Activated CD4-positive, alpha-beta T cell treated with anti-CD3 and anti-CD28 coated beads for 24 hours (primary cell): Measurements from ENCODE around the gene SLC36A4.
"Not testable (repeated sequence)": the region's sequence is repeated elsewhere in the genome, so short reads cannot be mapped to it uniquely, and the experiment has no call there.

ENCODE experiments used
- DNase-seq, 2 donors: peaks; one replicate each; pipeline ENCODE4 v3.0.0-alpha.2; 2020; ENCODE audit warnings: low read depth in 2 of 2

Gene SLC36A4

GRCh38 chr11:93194673-93195291 is 3.0 kb downstream of the SLC36A4 start:
- no peak for DNase-seq

- no peak for DNase-seq
Measured at GRCh38 chr11:93193731-93194130, 4.1 kb downstream of the SLC36A4 start.

GRCh38 chr11:93192163-93192562 is 5.6 kb downstream of the SLC36A4 start:
- no peak for DNase-seq

- DNase-seq, result no peak
Measured at GRCh38 chr11:93189462-93189861, 8.3 kb downstream of the SLC36A4 start.

- no peak for DNase-seq
Measured at GRCh38 chr11:93188726-93189125, 9.1 kb downstream of the SLC36A4 start.

GRCh38 chr11:93187290-93187689 is 10.5 kb downstream of the SLC36A4 start:
- no peak for DNase-seq

- not testable (repeated sequence) for DNase-seq
Measured at GRCh38 chr11:93177891-93178290, 19.9 kb downstream of the SLC36A4 start.

GRCh38 chr11:93169950-93170561 is 27.7 kb downstream of the SLC36A4 start:
- DNase-seq, result no peak

- DNase-seq, result no peak
Measured at GRCh38 chr11:93169143-93169542, 28.6 kb downstream of the SLC36A4 start.

GRCh38 chr11:93166862-93167261 is 30.9 kb downstream of the SLC36A4 start:
- no peak for DNase-seq

GRCh38 chr11:93166194-93166593 is 31.6 kb downstream of the SLC36A4 start:
- no peak for DNase-seq

- DNase-seq, result no peak
Measured at GRCh38 chr11:93160808-93161207, 37.0 kb downstream of the SLC36A4 start.

GRCh38 chr11:93160156-93160555 is 37.6 kb downstream of the SLC36A4 start:
- DNase-seq, result no peak

- no peak for DNase-seq
Measured at GRCh38 chr11:93159721-93160120, 38.1 kb downstream of the SLC36A4 start.

- DNase-seq, result no peak
Measured at GRCh38 chr11:93155738-93156137, 42.1 kb downstream of the SLC36A4 start.

- no peak for DNase-seq
Measured at GRCh38 chr11:93145390-93145915, 52.3 kb downstream of the SLC36A4 start.

GRCh38 chr11:93143800-93144199 is 54.0 kb downstream of the SLC36A4 start:
- DNase-seq, result no peak

- DNase-seq, result no peak
Measured at GRCh38 chr11:93143186-93143585, 54.6 kb downstream of the SLC36A4 start.

- no peak for DNase-seq
Measured at GRCh38 chr11:93133488-93134109, 64.2 kb downstream of the SLC36A4 start.

- DNase-seq, result no peak
Measured at GRCh38 chr11:93132836-93133235, 65.0 kb downstream of the SLC36A4 start.

- no peak for DNase-seq
Measured at GRCh38 chr11:93131709-93132108, 66.1 kb downstream of the SLC36A4 start.

GRCh38 chr11:93128574-93128973 is 69.2 kb downstream of the SLC36A4 start:
- DNase-seq, result no peak

GRCh38 chr11:93123351-93123898 is 74.4 kb downstream of the SLC36A4 start:
- no peak for DNase-seq
